Endothelial cell of umbilical vein (primary cell): Measurements from ENCODE around the gene ATP8B3.

ENCODE experiments used
- EZH2 ChIP-seq: IDR thresholded peaks from 2 replicates; pipeline ENCODE4 v1.6.1; 2012; ENCODE audit warnings: borderline replicate concordance, low read depth, mild to moderate bottlenecking, moderate library complexity, low read length, inconsistent platforms; ENCODE audit not compliant: severe bottlenecking
- GATA2 ChIP-seq: IDR thresholded peaks from 2 replicates; pipeline ENCODE4 v1.7.0; 2011; ENCODE audit warnings: low read depth, mild to moderate bottlenecking, moderate library complexity, mixed read lengths, low read length; ENCODE audit not compliant: insufficient read length, insufficient read depth
- JUN ChIP-seq: IDR thresholded peaks from 2 replicates; pipeline ENCODE4 v1.6.1; 2011; ENCODE audit warnings: borderline replicate concordance, low read depth; ENCODE audit not compliant: insufficient read length, insufficient read depth
- MAX ChIP-seq: IDR thresholded peaks from 2 replicates; pipeline ENCODE4 v1.6.1; 2011; ENCODE audit not compliant: insufficient read depth, insufficient read length
- POLR2A ChIP-seq: IDR thresholded peaks from 2 replicates; pipeline ENCODE4 v1.6.1; 2012; ENCODE audit warnings: low read depth, mild to moderate bottlenecking, control low read depth, low read length
- POLR2AphosphoS5 ChIP-seq: IDR thresholded peaks from 2 replicates; pipeline ENCODE4 v1.6.1; 2012; ENCODE audit warnings: low read depth, mild to moderate bottlenecking, control low read depth, low read length, moderate library complexity; ENCODE audit not compliant: insufficient read depth
- TF ChIP-seq, protein P1 (sequence below), 2 donors: IDR thresholded peaks; 1 replicate in 1 of 2; 2 replicates in 1 of 2; pipeline ENCODE4 v1.5.1; 2011; ENCODE audit warnings: low read length in 2 of 2, mild to moderate bottlenecking in 2 of 2, moderate library complexity in 2 of 2, control low read depth in 1 of 2, inconsistent platforms in 1 of 2, low read depth in 1 of 2; ENCODE audit not compliant: insufficient read depth in 1 of 2; ENCODE audit errors: extremely low read depth in 1 of 2

DNA sequence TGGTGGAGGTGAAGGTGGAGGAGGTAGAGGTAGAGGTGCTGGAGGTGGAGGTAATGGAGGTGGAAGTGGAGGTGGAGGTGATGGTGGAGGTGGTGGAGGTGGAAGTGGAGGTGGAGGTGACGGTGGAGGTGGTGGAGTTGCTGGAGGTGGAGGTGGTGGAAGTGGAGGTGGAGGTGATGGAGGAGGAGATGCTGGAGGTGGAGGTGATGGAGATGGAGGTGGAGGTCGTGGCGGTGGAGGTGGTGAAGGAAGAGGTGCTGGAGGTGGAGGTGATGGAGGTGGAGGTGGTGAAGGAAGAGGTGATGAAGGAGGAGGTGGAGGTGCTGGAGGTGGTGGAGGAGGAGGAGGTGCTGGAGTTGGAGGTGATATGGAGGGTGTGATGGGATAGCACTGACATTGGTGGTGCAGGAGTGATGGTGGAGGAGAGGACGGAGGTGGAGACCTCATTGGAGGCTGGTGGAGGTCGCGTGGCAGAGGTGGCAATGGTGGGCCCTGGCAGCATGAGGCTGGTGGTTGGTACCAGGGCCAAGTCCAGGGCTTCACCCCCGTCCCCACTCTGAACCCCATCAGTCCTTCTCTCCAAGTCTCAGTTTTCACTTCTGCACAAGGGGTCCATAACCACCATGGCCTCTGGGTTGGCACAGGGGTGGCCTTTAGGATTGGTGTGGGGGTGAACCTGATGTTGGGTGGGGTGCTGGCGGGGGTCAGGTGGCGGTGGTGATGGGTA lies 43.0 kb downstream of the ATP8B3 start:
- TF ChIP-seq POLR2AphosphoS5 (no peak), EZH2 (no peak), MAX (no peak), POLR2A (no peak), JUN (no peak), GATA2 (no peak)
- TF ChIP-seq, protein P1, sequence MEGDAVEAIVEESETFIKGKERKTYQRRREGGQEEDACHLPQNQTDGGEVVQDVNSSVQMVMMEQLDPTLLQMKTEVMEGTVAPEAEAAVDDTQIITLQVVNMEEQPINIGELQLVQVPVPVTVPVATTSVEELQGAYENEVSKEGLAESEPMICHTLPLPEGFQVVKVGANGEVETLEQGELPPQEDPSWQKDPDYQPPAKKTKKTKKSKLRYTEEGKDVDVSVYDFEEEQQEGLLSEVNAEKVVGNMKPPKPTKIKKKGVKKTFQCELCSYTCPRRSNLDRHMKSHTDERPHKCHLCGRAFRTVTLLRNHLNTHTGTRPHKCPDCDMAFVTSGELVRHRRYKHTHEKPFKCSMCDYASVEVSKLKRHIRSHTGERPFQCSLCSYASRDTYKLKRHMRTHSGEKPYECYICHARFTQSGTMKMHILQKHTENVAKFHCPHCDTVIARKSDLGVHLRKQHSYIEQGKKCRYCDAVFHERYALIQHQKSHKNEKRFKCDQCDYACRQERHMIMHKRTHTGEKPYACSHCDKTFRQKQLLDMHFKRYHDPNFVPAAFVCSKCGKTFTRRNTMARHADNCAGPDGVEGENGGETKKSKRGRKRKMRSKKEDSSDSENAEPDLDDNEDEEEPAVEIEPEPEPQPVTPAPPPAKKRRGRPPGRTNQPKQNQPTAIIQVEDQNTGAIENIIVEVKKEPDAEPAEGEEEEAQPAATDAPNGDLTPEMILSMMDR (IDR thresholded peaks at IDR 0.05; ENCODE audit: extremely low read depth in 1 of 2, insufficient read depth in 1 of 2, low read depth in 1 of 2, low read length in 2 of 2) = no peak
